ENCODE data around the gene LY6G6F. TPM values are rescaled to one million over a fixed set of nuclear protein-coding genes. Genes with fewer than 3 reads are reported as not detected.
A peak's percentile ranks its signal among the peaks of the same experiment; 100 is the strongest.
"Not testable (repeated sequence)": the region's sequence is repeated elsewhere in the genome, so short reads cannot be mapped to it uniquely, and the experiment has no call there.

LY6G6F gene
- total and polyA plus RNA-seq, 8 donors, result 0.53 to 1.8 (median 1.3) TPM; not detected in 1

DNA sequence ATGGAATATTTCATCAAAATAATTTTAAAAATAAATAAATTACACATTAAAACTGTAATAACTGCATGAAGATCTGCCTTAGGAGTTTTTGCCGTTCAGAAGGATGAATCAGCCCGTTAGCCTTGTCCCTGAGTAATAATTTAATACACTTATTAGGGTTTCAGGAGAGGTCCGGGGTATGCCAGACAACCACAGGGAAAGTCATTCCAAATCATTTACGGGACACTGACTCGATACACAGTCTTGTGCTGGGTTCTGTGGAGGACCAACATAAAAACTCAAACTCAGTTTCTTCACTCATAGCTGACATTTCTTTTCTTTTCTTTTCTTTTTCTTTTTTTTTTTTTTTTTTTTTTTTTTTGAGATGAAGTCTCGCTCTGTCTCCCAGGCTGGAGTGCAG is 735 bp upstream of the LY6G6F start:
- ATAC-seq (no peak), DNase-seq (no peak)
- no peaks in the 10 kb centered on the region for H3K9me3 ChIP-seq
- no peak overlapping the region for H3K4me3 ChIP-seq
- H3K27ac ChIP-seq, result no peak overlapping the region
- H3K27me3 ChIP-seq, result no peaks in the 10 kb centered on the region
- no peaks in the 10 kb centered on the region for H3K36me3 ChIP-seq
- intact Hi-C loops (cut with DNase I), result no loop called here
- TF ChIP-seq, protein P1, sequence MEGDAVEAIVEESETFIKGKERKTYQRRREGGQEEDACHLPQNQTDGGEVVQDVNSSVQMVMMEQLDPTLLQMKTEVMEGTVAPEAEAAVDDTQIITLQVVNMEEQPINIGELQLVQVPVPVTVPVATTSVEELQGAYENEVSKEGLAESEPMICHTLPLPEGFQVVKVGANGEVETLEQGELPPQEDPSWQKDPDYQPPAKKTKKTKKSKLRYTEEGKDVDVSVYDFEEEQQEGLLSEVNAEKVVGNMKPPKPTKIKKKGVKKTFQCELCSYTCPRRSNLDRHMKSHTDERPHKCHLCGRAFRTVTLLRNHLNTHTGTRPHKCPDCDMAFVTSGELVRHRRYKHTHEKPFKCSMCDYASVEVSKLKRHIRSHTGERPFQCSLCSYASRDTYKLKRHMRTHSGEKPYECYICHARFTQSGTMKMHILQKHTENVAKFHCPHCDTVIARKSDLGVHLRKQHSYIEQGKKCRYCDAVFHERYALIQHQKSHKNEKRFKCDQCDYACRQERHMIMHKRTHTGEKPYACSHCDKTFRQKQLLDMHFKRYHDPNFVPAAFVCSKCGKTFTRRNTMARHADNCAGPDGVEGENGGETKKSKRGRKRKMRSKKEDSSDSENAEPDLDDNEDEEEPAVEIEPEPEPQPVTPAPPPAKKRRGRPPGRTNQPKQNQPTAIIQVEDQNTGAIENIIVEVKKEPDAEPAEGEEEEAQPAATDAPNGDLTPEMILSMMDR (IDR thresholded peaks at IDR 0.05), result no peak
- H3K4me1 ChIP-seq, result peaks cover 13 to 28% of the 10 kb centered on the region in 2 donors

DNA sequence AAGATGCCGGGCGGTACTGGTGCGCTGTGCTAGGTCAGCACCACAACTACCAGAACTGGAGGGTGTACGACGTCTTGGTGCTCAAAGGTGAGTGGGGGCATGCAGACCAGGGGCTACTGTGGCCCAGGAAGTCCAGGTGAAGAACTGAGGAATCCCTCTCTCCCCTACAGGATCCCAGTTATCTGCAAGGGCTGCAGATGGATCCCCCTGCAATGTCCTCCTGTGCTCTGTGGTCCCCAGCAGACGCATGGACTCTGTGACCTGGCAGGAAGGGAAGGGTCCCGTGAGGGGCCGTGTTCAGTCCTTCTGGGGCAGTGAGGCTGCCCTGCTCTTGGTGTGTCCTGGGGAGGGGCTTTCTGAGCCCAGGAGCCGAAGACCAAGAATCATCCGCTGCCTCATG is 1.0 kb downstream of the LY6G6F start:
- TF ChIP-seq, protein P1 (IDR thresholded peaks at IDR 0.05), result no peak
- intact Hi-C loops (cut with DNase I), result no loop called here
- ATAC-seq, result no peak

DNA sequence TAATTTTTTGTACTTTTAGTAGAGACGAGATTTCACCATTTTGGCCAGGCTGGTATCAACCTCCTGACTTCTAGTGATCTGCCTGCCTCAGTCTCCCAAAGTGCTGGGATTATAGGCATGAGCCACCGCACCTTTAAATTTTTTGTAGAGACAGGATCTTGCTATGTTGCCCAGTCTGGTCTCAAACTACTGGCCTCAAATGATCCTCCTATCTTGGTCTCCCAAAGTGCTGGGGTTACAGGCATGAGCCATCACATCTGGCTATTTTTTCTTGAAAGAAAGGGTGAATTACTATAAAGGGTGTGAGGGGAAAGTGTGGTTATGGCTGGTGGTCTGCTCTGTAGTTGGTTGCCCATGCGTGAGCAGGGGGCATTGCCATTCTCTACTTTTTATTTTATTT is 1.6 kb downstream of the LY6G6F start:
- TF ChIP-seq, protein P1 (IDR thresholded peaks at IDR 0.05), result no peak
- Histone ChIP-seq H3K4me3 (no peak overlapping the region), H3K4me1 (peaks cover 0 to 19% of the 10 kb centered on the region in 2 donors), H3K36me3 (no peaks in the 10 kb centered on the region), H3K27ac (no peak overlapping the region), H3K9me3 (no peaks in the 10 kb centered on the region), H3K27me3 (no peaks in the 10 kb centered on the region)
- no peak for DNase-seq
- intact Hi-C loops (cut with DNase I), result no loop called here
- no peak for ATAC-seq

More for the DNA sequence above, 1.0 kb downstream of the LY6G6F start:
- H3K9me3 ChIP-seq, result no peaks in the 10 kb centered on the region
- no peaks in the 10 kb centered on the region for H3K27me3 ChIP-seq
- peaks cover 0 to 19% of the 10 kb centered on the region in 2 donors for H3K4me1 ChIP-seq
- H3K27ac ChIP-seq, result no peak overlapping the region
- no peak for DNase-seq
- H3K4me3 ChIP-seq, result no peak overlapping the region
- H3K36me3 ChIP-seq, result no peaks in the 10 kb centered on the region

DNA sequence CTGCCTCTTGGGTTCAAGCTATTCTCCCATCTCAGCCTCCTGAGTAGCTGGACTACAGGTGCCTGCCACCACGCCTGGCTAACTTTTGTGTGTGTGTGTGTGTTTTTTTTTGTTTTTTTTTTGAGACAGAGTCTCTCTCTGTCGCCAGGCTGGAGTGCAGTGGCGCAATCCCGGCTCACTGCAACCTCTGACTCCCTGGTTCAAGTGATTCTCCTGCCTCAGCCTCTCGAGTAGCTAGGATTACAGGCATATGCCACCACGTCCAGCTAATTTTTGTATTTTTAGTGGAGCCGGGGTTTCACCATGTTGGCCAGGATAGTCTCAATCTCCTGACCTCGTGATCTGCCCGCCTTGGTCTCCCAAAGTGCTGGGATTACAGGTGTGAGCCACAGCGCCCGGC is 2.5 kb downstream of the LY6G6F start:
- H3K9me3 ChIP-seq; DNase-seq; intact Hi-C loops (cut with DNase I); H3K36me3 ChIP-seq; ATAC-seq; H3K27ac ChIP-seq; H3K27me3 ChIP-seq; H3K4me3 ChIP-seq: not testable (repeated sequence)
- H3K4me1 ChIP-seq, result peaks cover 0 to 12% of the 10 kb centered on the region in 2 donors

DNA sequence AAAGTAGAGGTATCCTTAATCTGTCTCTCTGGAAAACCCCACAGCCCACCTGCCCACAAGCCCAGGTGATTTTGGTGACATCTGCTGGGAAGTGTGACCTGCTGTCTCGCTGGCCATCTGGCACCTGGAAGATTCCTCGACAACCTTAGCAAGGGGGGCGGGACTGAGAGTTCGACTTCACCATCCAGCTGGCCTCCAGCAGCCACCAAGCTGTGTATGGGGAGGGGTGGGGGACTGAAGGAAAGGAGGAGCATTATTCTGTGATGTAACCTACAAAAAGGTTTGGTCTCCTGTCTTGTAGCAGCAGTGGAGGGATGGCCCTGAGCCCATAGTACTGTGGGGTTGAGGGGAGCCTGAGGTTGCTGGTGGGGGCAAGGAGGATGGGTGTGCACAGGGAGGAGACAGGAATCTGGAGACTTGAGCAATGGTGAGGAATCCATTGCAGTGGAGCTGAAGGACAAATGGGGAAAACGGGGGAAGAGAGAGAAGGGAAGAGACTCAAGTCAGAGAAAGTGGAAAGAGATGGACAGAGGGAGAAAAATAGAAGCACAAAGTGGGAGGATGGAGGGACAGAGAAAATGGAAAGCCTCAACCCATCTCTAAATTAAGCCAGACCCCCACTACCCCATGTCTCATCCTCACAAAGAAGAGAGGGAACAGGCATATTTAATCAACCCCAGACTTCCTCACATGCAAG is 4.0 kb downstream of the LY6G6F start:
- H3K4me3 ChIP-seq, result no peak overlapping the region
- H3K36me3 ChIP-seq, result no peaks in the 10 kb centered on the region
- H3K27me3 ChIP-seq, result no peaks in the 10 kb centered on the region
- no peaks in the 10 kb centered on the region for H3K9me3 ChIP-seq
- DNase-seq (no peak), ATAC-seq (no peak)
- peaks cover 0 to 12% of the 10 kb centered on the region in 2 donors for H3K4me1 ChIP-seq
- intact Hi-C loops (cut with DNase I), result no loop called here
- TF ChIP-seq, protein P1 (IDR thresholded peaks at IDR 0.05), result no peak
- no peak overlapping the region for H3K27ac ChIP-seq

DNA sequence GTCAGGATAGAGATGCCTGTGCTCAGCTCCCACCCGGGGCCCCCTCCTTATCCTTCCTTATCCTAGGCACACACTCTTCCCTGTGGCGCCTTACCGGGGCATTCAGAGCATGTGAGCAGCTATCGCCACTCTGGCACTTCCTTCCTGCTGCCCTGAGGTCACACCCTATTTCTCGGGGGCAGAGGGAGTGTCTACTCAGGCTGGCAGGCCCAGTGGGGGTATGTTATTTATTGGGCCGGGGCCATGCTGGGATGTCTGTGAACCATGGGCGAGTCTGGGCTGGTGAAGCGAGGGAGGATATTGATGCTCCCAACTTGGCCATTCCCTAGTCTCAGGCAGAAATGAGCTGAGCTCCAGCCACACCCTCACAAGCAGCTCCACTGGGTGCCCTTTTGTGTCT is 4.6 kb downstream of the LY6G6F start:
- peak in 1 of 4 donors; percentile 53 for DNase-seq
- peak; percentile 64 for ATAC-seq
- H3K4me3 ChIP-seq, result no peak overlapping the region

More for the DNA sequence above, 4.6 kb downstream of the LY6G6F start:
- intact Hi-C loops (cut with DNase I), result no loop called here
- H3K9me3 ChIP-seq, result no peaks in the 10 kb centered on the region
- no peaks in the 10 kb centered on the region for H3K27me3 ChIP-seq
- H3K4me1 ChIP-seq, result peaks cover 0 to 12% of the 10 kb centered on the region in 2 donors
- TF ChIP-seq, protein P1 (IDR thresholded peaks at IDR 0.05), result no peak
- no peaks in the 10 kb centered on the region for H3K36me3 ChIP-seq
- H3K27ac ChIP-seq, result no peak overlapping the region
